Fibroblast of villous mesenchyme (primary cell): ENCODE results near the gene PDE4D. TPM values are rescaled to one million over a fixed set of nuclear protein-coding genes. Genes with fewer than 3 reads are reported as not detected.

Source experiments
- DNase-seq: peaks from one replicate; pipeline ENCODE4 v3.0.0-alpha.2; 2010; ENCODE audit warnings: low read depth
- H3K4me3 ChIP-seq: 2 replicates; pipeline ENCODE4 v1.5.1; 2011; ENCODE audit warnings: low read depth, mild to moderate bottlenecking, low read length
- total RNA-seq: library from RNA; depleted of rRNA; stranded (reverse); fragments of >200 nt; gene quantifications from 2 replicates; pipeline ENCODE4 v1.2.3, GENCODE V29; 2012
- TF ChIP-seq, protein P1 (sequence below): IDR thresholded peaks from 2 replicates; pipeline ENCODE4 v1.5.1; 2012; ENCODE audit warnings: low read depth, mild to moderate bottlenecking, low read length; ENCODE audit not compliant: insufficient read depth

Gene PDE4D
- total RNA-seq, 1 donor: 6.0 TPM

- TF ChIP-seq, protein P1, sequence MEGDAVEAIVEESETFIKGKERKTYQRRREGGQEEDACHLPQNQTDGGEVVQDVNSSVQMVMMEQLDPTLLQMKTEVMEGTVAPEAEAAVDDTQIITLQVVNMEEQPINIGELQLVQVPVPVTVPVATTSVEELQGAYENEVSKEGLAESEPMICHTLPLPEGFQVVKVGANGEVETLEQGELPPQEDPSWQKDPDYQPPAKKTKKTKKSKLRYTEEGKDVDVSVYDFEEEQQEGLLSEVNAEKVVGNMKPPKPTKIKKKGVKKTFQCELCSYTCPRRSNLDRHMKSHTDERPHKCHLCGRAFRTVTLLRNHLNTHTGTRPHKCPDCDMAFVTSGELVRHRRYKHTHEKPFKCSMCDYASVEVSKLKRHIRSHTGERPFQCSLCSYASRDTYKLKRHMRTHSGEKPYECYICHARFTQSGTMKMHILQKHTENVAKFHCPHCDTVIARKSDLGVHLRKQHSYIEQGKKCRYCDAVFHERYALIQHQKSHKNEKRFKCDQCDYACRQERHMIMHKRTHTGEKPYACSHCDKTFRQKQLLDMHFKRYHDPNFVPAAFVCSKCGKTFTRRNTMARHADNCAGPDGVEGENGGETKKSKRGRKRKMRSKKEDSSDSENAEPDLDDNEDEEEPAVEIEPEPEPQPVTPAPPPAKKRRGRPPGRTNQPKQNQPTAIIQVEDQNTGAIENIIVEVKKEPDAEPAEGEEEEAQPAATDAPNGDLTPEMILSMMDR: peak; percentile 16
- H3K4me3 ChIP-seq: no peak overlapping the region
- DNase-seq: no peak
Measured at GRCh38 chr5:59221769-59222168, 671.8 kb downstream of the PDE4D start.

GRCh38 chr5:59218424-59219045, 675.0 kb downstream of the PDE4D start:
- DNase-seq: no peak
- TF ChIP-seq, protein P1: peak; percentile 16
- H3K4me3 ChIP-seq: no peak overlapping the region

- DNase-seq: no peak
- no peak overlapping the region for H3K4me3 ChIP-seq
- TF ChIP-seq, protein P1: no peak
Measured at GRCh38 chr5:59216841-59217240, 676.7 kb downstream of the PDE4D start.

DNA sequence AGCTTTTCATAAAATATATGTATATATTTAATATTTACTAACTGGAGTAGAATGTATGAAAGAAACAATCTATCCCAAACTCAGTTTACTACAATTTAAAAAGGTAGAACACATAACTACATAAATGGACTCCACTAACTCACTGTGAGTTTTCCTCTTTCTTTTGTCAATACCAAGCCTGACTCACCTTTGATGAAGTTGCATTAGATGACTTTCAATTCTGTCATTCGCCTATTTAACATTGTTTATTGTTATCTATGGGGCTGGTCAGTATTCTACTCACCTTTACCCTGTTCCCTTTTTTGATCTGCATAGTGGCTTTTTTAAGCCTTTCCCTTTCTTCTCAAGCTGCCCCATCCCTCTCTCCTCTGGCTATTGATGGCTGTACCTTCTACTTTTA, 680.9 kb downstream of the PDE4D start:
- TF ChIP-seq, protein P1: no peak
- H3K4me3 ChIP-seq: no peak overlapping the region
- DNase-seq: no peak

DNA sequence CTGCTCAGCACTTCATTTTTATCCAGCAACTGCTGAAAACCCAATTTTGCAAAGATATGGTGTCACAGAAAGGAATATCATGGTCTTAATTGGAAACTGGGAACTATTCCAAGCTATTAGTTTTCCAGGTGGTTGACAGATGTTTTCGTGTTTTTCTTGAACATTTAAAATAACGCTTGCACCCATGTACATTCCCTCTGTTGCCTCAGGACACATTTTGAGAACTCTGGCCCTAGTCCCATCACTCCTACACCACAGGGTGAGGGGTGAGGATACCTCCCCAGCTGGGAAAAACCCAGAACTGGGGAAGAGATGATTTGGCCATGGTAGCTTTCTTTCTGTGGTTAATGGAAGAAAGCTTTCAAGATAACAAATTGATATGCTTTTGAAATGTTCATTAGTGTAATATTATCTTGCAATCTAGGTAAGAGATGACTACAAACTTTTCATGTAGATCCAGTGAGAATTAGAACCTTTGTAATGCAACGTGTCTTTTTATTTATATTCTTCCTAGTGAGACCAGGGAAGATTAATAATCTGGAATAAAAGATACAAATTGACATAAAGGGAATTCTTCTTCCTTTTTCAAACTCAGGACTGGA, 683.7 kb downstream of the PDE4D start:
- no peak overlapping the region for H3K4me3 ChIP-seq
- DNase-seq: peak; percentile 80

DNA sequence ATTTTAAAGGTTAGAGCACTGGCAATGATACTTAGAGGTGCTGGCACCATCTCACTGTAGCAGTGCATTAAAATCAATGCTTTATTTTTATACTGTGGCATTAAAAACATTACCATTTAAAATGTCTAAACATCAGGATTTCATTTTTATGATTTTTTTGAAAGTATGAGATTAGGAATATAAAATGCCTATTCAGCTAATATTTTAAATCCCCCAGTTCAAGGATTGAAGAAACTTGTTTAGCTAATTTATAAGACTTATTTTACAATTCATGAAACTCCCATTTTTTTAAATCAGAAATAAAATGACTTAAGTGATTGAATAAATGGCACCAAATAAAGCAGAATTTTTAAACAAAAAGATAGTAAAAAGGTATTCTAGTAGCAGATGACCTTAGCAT, 685.1 kb downstream of the PDE4D start:
- TF ChIP-seq, protein P1: no peak
- H3K4me3 ChIP-seq: no peak overlapping the region
- DNase-seq: no peak

More for the DNA sequence above, 683.7 kb downstream of the PDE4D start:
- TF ChIP-seq, protein P1: no peak
